Nephron progenitor cell (in vitro differentiated cells): ENCODE data around the gene MPDZ.

Experiments used
- DNase-seq: peaks from one replicate; pipeline ENCODE4 v3.0.0; 2021
- H3K27ac Mint-ChIP-seq: 2 replicates; pipeline ENCODE4 v1.8.0; 2021; ENCODE audit warnings: mild to moderate bottlenecking, moderate library complexity, mixed read lengths
- H3K27me3 Mint-ChIP-seq: 2 replicates; pipeline ENCODE4 v1.8.0; 2021; ENCODE audit warnings: mild to moderate bottlenecking, low read depth, mixed read lengths; ENCODE audit not compliant: poor library complexity
- H3K36me3 Mint-ChIP-seq: 2 replicates; pipeline ENCODE4 v1.8.0; 2021; ENCODE audit warnings: low read depth, mixed read lengths
- H3K4me1 Mint-ChIP-seq: 2 replicates; pipeline ENCODE4 v1.8.0; 2021; ENCODE audit warnings: mixed read lengths
- H3K4me3 Mint-ChIP-seq: 2 replicates; pipeline ENCODE4 v1.8.0; 2021; ENCODE audit warnings: mild to moderate bottlenecking, moderate library complexity, mixed read lengths
- H3K9me3 Mint-ChIP-seq: 2 replicates; pipeline ENCODE4 v1.8.0; 2021; ENCODE audit warnings: mild to moderate bottlenecking, moderate library complexity, mixed read lengths
- TF ChIP-seq, protein P1 (sequence below): fragments of 200-600 bp; sonication (generic); IDR thresholded peaks from 2 replicates; pipeline ENCODE4 v1.5.0; 2021; ENCODE audit warnings: antibody characterized with exemption

MPDZ gene

DNA sequence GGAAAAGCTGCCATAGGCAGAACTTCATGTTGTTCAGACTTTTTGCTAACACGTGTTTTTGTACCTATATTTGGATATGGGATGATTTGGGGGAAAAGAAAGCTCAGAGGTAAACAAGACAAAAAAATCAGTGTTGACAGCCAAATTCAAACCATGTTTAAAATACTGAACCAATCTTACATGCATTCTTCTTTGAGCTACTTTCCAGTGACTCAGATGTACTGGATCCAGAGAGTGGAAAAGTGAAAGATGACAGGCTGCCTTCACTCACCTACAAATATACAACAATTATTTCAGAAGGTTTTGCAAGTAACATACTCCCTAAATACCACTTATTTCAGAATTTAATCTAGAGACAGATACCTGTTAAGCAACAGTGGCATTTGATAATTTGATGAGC lies 165.7 kb downstream of the MPDZ start:
- H3K4me1 Mint-ChIP-seq = no peaks in the 10 kb centered on the region
- H3K4me3 Mint-ChIP-seq = no peak overlapping the region
- peaks cover 64% of the 10 kb centered on the region for H3K36me3 Mint-ChIP-seq
- no peaks in the 10 kb centered on the region for H3K9me3 Mint-ChIP-seq
- H3K27me3 Mint-ChIP-seq = no peaks in the 10 kb centered on the region
- DNase-seq = no peak
- TF ChIP-seq, protein P1, sequence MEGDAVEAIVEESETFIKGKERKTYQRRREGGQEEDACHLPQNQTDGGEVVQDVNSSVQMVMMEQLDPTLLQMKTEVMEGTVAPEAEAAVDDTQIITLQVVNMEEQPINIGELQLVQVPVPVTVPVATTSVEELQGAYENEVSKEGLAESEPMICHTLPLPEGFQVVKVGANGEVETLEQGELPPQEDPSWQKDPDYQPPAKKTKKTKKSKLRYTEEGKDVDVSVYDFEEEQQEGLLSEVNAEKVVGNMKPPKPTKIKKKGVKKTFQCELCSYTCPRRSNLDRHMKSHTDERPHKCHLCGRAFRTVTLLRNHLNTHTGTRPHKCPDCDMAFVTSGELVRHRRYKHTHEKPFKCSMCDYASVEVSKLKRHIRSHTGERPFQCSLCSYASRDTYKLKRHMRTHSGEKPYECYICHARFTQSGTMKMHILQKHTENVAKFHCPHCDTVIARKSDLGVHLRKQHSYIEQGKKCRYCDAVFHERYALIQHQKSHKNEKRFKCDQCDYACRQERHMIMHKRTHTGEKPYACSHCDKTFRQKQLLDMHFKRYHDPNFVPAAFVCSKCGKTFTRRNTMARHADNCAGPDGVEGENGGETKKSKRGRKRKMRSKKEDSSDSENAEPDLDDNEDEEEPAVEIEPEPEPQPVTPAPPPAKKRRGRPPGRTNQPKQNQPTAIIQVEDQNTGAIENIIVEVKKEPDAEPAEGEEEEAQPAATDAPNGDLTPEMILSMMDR = no peak
- no peak overlapping the region for H3K27ac Mint-ChIP-seq

- Mint-ChIP-seq H3K27me3 (no peaks in the 10 kb centered on the region), H3K4me3 (no peak overlapping the region), H3K36me3 (peaks cover 61% of the 10 kb centered on the region), H3K9me3 (no peaks in the 10 kb centered on the region), H3K27ac (no peak overlapping the region), H3K4me1 (no peaks in the 10 kb centered on the region)
- TF ChIP-seq, protein P1 = no peak
- no peak for DNase-seq
Measured at GRCh38 chr9:13113216-13113615, 166.3 kb downstream of the MPDZ start.

GRCh38 chr9:13111778-13112177 lies 167.7 kb downstream of the MPDZ start:
- Mint-ChIP-seq H3K27me3 (no peaks in the 10 kb centered on the region), H3K4me1 (no peaks in the 10 kb centered on the region), H3K36me3 (peaks cover 57% of the 10 kb centered on the region), H3K9me3 (no peaks in the 10 kb centered on the region), H3K4me3 (no peak overlapping the region), H3K27ac (peak overlapping the region; percentile 14)
- DNase-seq = no peak
- TF ChIP-seq, protein P1 = no peak

- H3K27me3 Mint-ChIP-seq = no peaks in the 10 kb centered on the region
Measured at GRCh38 chr9:13110766-13111417, 168.6 kb downstream of the MPDZ start.

DNA sequence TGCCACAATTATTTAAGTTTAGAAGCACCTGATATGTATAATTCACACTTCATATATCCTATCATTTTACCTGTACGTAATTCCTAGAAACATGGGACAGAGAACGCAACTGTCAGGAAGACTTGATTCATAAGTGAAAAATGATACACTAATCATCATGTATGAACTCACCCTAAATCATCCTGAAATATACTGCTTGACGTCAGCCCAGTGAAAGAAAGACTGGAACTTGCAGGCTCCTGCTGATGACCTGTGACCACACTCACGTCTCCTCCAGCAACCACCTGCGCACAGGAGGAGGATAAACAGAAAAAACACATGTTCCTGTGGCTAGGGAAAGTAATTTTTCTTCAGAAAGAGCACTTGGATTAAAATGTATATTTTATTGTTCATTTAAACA lies 169.7 kb downstream of the MPDZ start:
- DNase-seq = no peak

More at GRCh38 chr9:13110766-13111417, 168.6 kb downstream of the MPDZ start:
- TF ChIP-seq, protein P1 = no peak
- H3K27ac Mint-ChIP-seq = no peak overlapping the region
- H3K4me3 Mint-ChIP-seq = no peak overlapping the region
- peaks cover 63% of the 10 kb centered on the region for H3K36me3 Mint-ChIP-seq
- H3K9me3 Mint-ChIP-seq = no peaks in the 10 kb centered on the region
- no peaks in the 10 kb centered on the region for H3K4me1 Mint-ChIP-seq
- DNase-seq = no peak

More for the DNA sequence above, 169.7 kb downstream of the MPDZ start:
- Mint-ChIP-seq H3K4me1 (no peaks in the 10 kb centered on the region), H3K27me3 (no peaks in the 10 kb centered on the region), H3K36me3 (peaks cover 66% of the 10 kb centered on the region), H3K27ac (peak overlapping the region; percentile 39), H3K9me3 (no peaks in the 10 kb centered on the region), H3K4me3 (no peak overlapping the region)
- TF ChIP-seq, protein P1 = no peak
